GM19240 (cell line): ENCODE data around the gene GARNL3.

Experiments used
- DNase-seq: peaks from one replicate; pipeline ENCODE4 v3.0.0; 2011; ENCODE audit warnings: low spot score; ENCODE audit not compliant: insufficient read length

Gene GARNL3

GRCh38 chr9:127264462-127265219, at the start of gene GARNL3:
Gene GARNL3 (plus strand): TSS chr9:127264774. CDS start chr9:127264878, 104 bp downstream.
- no peak for DNase-seq

DNA sequence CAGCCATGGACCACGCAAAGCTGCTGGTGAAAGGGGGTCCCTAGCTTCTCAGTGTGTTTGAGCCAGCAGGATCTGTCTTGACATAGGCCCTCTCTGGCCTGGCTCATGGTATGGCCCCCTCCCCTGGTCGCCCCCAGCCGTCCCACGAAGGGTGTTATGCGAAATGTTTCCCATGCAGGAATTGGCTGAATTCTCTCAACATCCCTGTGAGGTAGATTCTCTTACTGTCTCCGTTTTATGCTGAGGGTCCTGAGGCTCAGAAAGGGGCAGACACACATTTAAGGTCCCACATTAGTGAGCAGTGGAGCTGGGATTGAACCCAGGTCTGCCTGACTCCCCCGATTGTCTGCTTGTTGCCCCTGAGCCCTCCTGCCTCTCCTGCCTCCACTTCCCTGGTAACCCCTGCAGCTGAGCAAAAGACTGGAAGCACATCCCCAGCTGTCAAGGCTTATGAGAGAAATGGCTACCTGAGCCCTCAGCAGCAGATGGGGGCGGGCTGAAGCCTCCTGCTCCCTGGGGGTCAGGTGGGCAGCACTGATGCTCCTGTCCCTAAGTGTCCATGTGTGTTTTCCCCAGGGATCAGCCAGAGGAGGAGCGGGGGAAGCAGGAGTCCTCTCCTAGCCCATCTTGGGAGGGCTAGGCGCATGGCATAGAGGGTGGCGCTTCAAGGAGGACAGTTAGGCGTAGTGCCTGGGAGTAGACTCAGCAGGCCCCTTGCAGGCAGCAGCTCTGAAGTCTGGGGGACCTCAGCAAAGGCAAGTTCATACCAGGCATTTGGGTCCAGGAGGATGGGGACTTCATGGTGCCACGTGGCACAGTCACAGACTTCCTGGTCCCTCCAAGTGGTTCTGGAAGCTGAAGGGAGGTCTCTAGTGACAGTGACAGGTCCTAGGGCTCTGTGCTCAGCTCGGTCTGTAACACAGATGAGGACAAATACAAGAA, 49.0 kb upstream of the GARNL3 start:
- DNase-seq, result no peak

- no peak for DNase-seq
Measured at GRCh38 chr9:127216210-127216887, 48.2 kb upstream of the GARNL3 start.

GRCh38 chr9:127216888-127217217, 47.7 kb upstream of the GARNL3 start:
- no peak for DNase-seq

DNA sequence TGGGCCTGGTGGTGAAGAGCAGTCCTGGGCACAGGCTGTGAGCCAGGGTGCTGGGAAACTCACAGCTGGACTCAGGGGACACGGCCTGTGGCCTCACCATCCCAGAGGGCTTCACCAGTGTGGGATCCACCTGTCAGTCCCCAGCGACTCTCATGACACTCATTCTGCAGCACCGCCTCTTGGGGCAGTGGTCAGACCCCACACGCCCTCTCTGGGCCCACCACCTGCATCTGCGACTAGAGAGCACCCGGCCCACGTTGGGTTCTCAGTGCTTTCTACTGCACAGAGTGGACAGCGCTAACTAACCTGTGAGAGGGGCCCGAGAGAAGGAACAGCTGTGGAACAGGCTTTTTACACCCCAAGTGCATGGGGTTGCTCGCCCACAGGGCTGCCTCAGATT, 45.8 kb upstream of the GARNL3 start:
- no peak for DNase-seq

DNA sequence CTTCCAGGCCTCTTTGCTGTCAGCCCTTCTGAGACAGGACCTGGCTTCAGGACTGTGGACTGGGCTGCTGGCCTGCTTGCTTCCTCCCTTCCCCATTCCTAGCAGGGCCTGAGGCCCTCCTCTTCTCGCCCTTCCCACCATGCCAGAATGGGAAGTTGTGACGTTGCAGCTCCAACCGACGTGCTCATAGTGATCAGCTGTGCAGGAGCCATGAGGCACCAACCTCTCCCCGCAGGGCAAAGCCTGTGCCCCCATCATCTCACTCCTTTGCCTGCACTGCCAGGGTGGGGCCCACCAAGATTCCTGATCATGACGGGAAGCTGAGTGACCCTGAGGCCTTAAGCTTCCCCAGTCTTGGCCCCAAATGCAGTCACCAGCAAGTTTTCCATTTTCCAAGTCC, 45.1 kb upstream of the GARNL3 start:
- no peak for DNase-seq

GRCh38 chr9:127221695-127222094, 42.9 kb upstream of the GARNL3 start:
- no peak for DNase-seq

- no peak for DNase-seq
Measured at GRCh38 chr9:127222388-127223095, 42.0 kb upstream of the GARNL3 start.

DNA sequence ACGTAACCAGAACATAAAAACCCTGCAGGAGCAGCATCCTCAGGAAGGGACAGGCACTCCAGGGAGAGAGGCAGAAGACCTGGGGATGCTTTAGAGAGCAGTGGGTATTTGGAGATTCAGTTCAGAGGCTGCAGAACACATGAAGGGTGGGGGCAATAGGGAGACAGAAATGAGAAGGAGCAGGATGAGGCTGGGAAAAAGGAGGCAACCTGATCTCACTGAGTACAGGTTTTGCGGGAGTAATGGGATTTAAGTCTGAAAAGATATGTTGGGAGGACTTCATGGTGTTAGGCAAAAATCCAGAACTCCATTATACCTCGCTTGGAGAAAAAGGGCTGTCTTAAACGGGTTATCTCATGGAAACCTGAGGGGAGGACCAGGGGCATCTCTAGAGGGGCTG, 41.3 kb upstream of the GARNL3 start:
- DNase-seq, result no peak

DNA sequence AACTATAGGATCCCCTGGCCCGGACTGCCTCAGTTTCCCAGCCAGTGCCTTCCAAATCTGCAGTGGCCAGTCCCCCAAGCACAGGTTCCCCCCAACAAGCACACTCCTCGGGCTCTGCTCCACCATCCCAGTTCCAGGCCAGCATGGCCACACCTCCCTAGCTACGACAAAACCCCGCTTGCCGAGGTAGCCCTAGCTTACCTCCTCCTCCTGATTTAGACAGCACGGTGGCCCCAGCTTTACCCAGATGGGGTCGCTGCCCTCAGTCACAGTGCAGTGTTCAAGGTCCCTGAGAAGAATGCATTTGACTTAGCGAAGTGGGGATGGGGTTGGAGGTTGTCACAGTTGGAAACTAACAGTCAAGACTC, 40.8 kb upstream of the GARNL3 start:
- DNase-seq, result no peak

DNA sequence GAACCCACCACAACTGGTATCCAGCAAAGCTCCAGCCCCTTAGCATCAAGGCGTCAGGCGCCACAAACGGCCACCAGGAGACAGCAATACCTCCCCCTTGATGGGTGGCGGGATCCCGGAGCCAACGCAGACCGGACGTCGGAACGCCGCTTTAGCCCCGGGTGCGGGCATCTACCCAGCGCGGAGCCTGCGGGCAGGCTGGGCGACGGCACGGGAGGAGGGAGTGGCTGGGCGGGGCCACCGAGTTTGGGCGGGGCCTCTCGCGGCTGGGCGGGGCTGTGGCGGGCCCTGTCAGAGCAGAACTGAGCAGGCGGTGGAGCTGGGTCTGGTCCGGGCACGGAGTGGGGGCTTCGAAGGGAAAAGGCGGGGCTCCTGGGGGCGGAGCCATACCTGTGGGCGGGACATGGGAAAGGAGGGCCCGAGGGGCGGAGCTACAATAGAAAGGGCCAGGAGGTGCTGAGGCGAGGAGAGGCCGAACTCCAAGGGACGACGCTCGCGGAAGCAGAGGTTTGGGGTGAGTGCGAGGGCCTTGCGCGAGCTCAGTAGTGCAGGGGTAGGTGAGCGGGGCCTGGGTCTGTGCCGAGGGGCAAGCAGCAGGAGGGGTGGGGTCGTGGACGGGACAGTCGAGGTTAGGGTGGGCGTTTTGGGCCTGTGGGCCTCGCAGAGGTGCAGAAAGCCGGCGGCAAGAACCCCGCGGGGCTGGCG, 40.2 kb upstream of the GARNL3 start:
- peak; percentile 89 for DNase-seq

DNA sequence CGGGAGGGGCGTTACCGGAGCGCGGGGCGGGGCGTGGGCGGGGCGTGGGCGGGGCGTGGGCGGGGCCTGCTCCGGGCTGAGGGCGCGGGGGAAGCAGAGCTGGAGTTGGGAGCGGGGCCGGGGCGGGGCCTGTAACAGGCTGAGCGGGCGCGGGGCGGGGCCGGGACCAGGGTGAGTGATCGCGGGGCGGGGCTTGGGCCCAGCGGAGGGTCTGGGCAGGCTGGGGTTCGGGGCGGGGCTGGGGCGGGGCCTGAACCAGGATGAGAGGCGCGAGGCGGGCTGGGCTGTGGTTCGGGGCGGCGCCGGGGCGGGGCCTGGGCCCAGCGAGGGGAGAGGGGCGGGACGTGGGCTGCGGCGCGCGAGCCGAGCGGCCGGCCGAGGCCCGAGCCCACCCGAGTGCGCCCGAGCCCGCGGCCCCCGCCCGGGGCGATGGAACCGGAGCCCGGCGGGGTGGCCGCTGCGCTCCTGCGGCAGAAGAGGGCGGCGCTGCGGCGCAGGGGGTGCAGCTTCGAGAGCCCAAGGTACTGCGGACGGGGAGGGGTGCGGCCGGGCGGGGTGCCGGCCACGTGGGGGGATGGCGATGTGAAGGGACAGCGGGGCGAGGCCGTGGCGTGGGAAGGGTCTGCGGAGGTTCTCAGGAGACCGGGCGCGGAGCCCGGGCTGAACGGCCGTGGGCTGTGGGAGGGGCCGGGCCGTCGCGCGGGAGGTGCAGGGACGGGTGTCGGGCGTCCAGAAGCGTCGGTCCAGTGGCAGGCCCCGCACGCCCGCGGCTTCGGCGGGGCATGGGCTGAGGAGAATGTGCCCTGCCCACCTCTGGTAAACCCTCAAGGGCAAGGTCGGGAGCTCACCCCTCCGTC, 39.5 kb upstream of the GARNL3 start:
- peak; percentile 93 for DNase-seq

DNA sequence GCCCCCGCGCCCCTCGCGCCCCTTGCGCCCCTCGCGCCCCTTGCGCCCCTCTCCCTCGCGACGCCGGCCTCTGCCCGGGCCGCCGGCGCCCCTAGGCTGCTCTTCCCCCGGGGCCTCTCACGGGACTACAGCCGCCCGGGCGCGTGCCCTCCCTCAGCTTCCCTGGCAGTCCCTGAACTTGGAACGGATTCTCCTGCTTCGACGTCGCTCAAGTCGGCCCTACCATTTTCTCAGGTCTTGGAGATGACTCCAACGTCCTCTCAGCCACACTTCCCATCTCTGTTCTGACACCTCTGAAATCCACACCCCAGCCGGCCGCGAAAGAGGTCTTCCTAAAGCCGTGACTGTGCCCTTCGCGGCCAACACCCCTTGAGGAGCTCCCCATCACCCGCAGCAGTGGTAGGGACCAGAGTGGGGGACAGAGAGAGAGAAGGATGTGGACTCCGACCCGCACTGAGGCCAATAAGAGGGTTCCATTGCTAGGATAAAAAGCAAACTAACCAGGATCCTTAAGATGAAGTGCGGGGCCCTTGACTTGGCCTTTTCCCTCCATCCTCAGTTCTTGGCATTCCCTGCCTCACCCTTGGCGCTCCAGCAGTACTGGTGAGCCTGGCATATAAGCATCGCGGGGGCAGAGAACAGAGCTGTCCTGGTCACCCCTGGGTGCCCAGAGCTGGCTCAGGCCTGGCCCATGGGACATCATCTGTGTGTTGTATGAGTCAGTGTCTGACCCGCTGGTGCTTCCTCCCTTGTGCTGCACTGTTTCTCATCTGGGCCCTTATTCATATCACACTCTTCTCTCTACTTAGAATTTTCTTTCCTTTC, 38.6 kb upstream of the GARNL3 start:
- DNase-seq, result no peak

DNA sequence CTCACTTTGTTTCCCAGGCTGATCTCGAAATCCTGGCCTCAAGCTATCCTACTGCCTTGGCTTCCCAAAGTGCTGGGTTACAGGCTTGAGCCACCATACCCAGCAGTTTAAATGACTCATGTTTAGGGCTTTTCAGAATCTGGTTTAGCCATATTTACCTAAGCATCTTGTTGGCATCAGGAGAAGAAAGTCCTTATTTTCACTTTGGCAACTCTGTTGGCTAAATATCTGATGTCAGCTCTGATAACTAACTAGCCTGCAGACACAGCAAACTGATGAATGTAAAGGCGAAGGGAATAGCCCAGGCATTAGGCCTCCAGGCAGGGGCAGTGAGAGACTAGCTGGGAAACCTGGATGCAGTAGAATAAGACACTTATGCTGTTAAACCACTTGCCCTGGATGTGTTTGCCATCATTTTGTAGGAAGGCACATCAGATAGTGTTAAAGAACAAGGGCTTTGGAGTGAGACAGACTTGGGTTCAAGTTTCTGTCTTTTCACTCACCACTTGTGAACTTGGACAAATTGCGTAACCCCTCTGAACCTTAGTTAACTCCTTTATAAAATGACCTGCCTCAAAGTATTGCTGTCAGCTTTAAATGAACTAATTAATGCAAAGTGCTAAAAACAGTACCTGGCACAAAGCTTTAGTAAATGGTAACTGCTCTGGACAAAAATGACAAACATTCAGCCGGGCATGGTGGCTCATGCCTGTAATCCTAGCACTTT, 34.7 kb upstream of the GARNL3 start:
- DNase-seq, result no peak

- no peak for DNase-seq
Measured at GRCh38 chr9:127231666-127232065, 32.9 kb upstream of the GARNL3 start.

DNA sequence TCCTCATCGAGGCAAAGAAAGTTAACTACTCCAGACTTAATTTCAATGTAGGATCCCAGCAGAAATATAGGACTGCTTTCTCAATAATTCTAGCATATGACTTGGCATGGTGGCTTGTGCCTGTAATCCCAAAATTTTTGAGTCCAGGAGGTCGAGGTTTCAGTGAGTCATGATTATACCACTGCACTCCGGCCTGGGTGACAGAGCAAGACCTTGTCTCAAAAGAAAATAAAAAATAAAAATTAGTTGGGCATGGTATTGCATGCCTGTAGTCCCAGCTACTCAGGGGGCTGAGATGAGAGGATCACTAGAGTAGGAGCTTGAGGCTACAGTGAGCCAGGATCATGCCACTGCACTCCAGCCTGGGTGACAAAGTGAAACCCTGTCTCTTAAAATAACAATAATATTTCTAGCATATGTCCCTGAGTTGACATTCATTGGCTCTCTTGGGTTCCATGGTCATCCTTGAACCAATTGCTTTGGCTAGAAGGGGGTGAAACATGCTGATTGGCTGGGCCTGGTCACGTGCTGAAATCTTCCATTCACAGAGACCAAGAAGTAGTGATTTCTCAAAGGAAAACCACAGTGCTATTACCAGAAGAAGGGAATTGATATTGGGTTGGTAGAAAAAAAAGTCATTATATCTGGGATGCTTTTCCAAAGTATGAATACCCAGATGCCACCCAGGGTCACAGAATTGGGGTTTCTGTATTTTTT, 31.6 kb upstream of the GARNL3 start:
- no peak for DNase-seq

DNA sequence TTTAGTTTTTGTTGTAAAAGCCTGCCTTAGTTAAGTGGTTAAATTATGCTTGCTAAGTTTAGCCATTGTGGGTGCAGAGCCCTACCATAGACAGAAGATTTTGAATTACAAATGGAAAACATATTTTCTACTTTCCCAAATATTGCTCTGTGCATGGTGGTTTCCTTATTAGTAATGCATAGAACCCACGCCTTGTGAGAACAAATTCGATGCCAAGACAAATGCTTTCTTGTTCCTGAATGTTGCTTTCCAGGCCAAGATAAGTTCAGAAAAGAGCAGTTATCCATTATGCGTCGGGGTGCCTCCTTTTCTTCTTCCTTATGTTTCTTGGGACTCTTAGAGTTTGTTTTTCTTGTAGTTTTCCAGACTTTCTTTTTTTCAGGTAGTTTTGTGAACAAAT, 31.0 kb upstream of the GARNL3 start:
- no peak for DNase-seq

- no peak for DNase-seq
Measured at GRCh38 chr9:127233989-127234388, 30.6 kb upstream of the GARNL3 start.
